Urinary bladder (tissue), 4 donors: ENCODE data around the gene WSCD2. TPM values are rescaled to one million over a fixed set of nuclear protein-coding genes. Genes with fewer than 3 reads are reported as not detected.

Experiments
- DNase-seq: peaks from one replicate; pipeline ENCODE4 v3.0.0-alpha.2; 2015; ENCODE audit errors: extremely low spot score
- H3K27ac ChIP-seq: one replicate; pipeline ENCODE4 v1.5.1; 2013; ENCODE audit warnings: low read depth, mild to moderate bottlenecking, moderate library complexity
- H3K36me3 ChIP-seq: one replicate; pipeline ENCODE4 v1.6.1; 2013; ENCODE audit warnings: mild to moderate bottlenecking, moderate library complexity; ENCODE audit not compliant: insufficient read depth
- H3K4me1 ChIP-seq: one replicate; pipeline ENCODE4 v1.6.1; 2013; ENCODE audit warnings: mild to moderate bottlenecking, moderate library complexity; ENCODE audit not compliant: insufficient read depth
- H3K4me3 ChIP-seq: one replicate; pipeline ENCODE4 v1.5.1; 2013; ENCODE audit warnings: low read depth, low read length
- WGBS: extraction: QIAGEN DNeasy Blood & Tissue Kit; methylation state at CpG from one replicate; pipeline ENCODE4 v1.1.7; 2013; 5-methylcytosine and 5-hydroxymethylcytosine counted together
- polyA plus RNA-seq: library from polyadenylated mRNA; stranded (reverse); fragments of 200-250 nt; gene quantifications from one replicate; pipeline ENCODE4 v1.2.3, GENCODE V29; 2013
- total RNA-seq: library from RNA; depleted of rRNA; stranded (reverse); fragments of >200 nt; gene quantifications from one replicate; pipeline ENCODE4 v1.2.3, GENCODE V29; 2014
- donor health status: healthy with polysubstance abuse.
- donor health status: healthy.

The WSCD2 gene
- total and polyA plus RNA-seq, 2 donors, result 2.3 to 6.5 TPM

- WGBS, result 65% methylated on average over 3 of the region's 3 CpGs
- DNase-seq, result no peak
Measured at GRCh38 chr12:108282676-108283075, 153.6 kb downstream of the WSCD2 start.

GRCh38 chr12:108284163-108284562 is 155.1 kb downstream of the WSCD2 start:
- no peak for DNase-seq
- WGBS, result 48% methylated on average over 7 of the region's 7 CpGs
- H3K4me3 ChIP-seq, result no peak overlapping the region
- no peaks in the 10 kb centered on the region for H3K36me3 ChIP-seq
- H3K4me1 ChIP-seq, result no peaks in the 10 kb centered on the region
- H3K27ac ChIP-seq, result no peak overlapping the region

More at GRCh38 chr12:108282676-108283075, 153.6 kb downstream of the WSCD2 start:
- H3K4me3 ChIP-seq, result no peak overlapping the region
- H3K27ac ChIP-seq, result no peak overlapping the region
- no peaks in the 10 kb centered on the region for H3K4me1 ChIP-seq
- no peaks in the 10 kb centered on the region for H3K36me3 ChIP-seq

- H3K4me1 ChIP-seq, result no peaks in the 10 kb centered on the region
- H3K27ac ChIP-seq, result no peak overlapping the region
- no peak for DNase-seq
- no peak overlapping the region for H3K4me3 ChIP-seq
- no peaks in the 10 kb centered on the region for H3K36me3 ChIP-seq
- 54% methylated on average over 2 of the region's 2 CpGs for WGBS
Measured at GRCh38 chr12:108285016-108285415, 155.9 kb downstream of the WSCD2 start.

- Histone ChIP-seq H3K27ac (no peak overlapping the region), H3K4me1 (no peaks in the 10 kb centered on the region), H3K4me3 (no peak overlapping the region), H3K36me3 (no peaks in the 10 kb centered on the region)
- DNase-seq, result no peak
- WGBS, result 95% methylated on average over 3 of the region's 3 CpGs
Measured at GRCh38 chr12:108287227-108287626, 158.1 kb downstream of the WSCD2 start.

- no peak for DNase-seq
- no peak overlapping the region for H3K4me3 ChIP-seq
- WGBS, result 39% methylated on average over 11 of the region's 11 CpGs
- H3K36me3 ChIP-seq, result no peaks in the 10 kb centered on the region
- no peaks in the 10 kb centered on the region for H3K4me1 ChIP-seq
- H3K27ac ChIP-seq, result no peak overlapping the region
Measured at GRCh38 chr12:108289350-108290161, 160.5 kb downstream of the WSCD2 start.

GRCh38 chr12:108295641-108296040 is 166.6 kb downstream of the WSCD2 start:
- 63% methylated on average over 8 of the region's 8 CpGs for WGBS
- no peak for DNase-seq
- no peaks in the 10 kb centered on the region for H3K36me3 ChIP-seq
- H3K27ac ChIP-seq, result no peak overlapping the region
- no peak overlapping the region for H3K4me3 ChIP-seq
- no peaks in the 10 kb centered on the region for H3K4me1 ChIP-seq

- Histone ChIP-seq H3K36me3 (no peaks in the 10 kb centered on the region), H3K27ac (no peak overlapping the region)
- 68% methylated on average over 3 of the region's 3 CpGs for WGBS
Measured at GRCh38 chr12:108296945-108297344, 167.9 kb downstream of the WSCD2 start.

GRCh38 chr12:108297424-108297823 is 168.3 kb downstream of the WSCD2 start:
- Histone ChIP-seq H3K4me3 (no peak overlapping the region), H3K36me3 (no peaks in the 10 kb centered on the region), H3K27ac (no peak overlapping the region), H3K4me1 (no peaks in the 10 kb centered on the region)
- no peak for DNase-seq
- WGBS, result 89% methylated on average over 2 of the region's 2 CpGs

More at GRCh38 chr12:108296945-108297344, 167.9 kb downstream of the WSCD2 start:
- no peaks in the 10 kb centered on the region for H3K4me1 ChIP-seq
- DNase-seq, result no peak
- no peak overlapping the region for H3K4me3 ChIP-seq

- WGBS, result 84% methylated on average over 6 of the region's 6 CpGs
- DNase-seq, result no peak
- H3K4me1 ChIP-seq, result no peaks in the 10 kb centered on the region
- H3K27ac ChIP-seq, result no peak overlapping the region
- no peak overlapping the region for H3K4me3 ChIP-seq
- no peaks in the 10 kb centered on the region for H3K36me3 ChIP-seq
Measured at GRCh38 chr12:108297895-108298760, 169.0 kb downstream of the WSCD2 start.

- Histone ChIP-seq H3K27ac (no peak overlapping the region), H3K36me3 (no peaks in the 10 kb centered on the region), H3K4me1 (no peaks in the 10 kb centered on the region), H3K4me3 (no peak overlapping the region)
- no peak for DNase-seq
- WGBS, result 87% methylated on average over 6 of the region's 6 CpGs
Measured at GRCh38 chr12:108298761-108299275, 169.7 kb downstream of the WSCD2 start.

- Histone ChIP-seq H3K4me3 (no peak overlapping the region), H3K4me1 (no peaks in the 10 kb centered on the region), H3K27ac (no peak overlapping the region), H3K36me3 (no peaks in the 10 kb centered on the region)
- WGBS, result 74% methylated on average over 4 of the region's 4 CpGs
- DNase-seq, result no peak
Measured at GRCh38 chr12:108299516-108299915, 170.4 kb downstream of the WSCD2 start.
